ENCODE results near the gene CWF19L1.
"Not testable (repeated sequence)": the region's sequence is repeated elsewhere in the genome, so short reads cannot be mapped to it uniquely, and the experiment has no call there.

CWF19L1 gene

DNA sequence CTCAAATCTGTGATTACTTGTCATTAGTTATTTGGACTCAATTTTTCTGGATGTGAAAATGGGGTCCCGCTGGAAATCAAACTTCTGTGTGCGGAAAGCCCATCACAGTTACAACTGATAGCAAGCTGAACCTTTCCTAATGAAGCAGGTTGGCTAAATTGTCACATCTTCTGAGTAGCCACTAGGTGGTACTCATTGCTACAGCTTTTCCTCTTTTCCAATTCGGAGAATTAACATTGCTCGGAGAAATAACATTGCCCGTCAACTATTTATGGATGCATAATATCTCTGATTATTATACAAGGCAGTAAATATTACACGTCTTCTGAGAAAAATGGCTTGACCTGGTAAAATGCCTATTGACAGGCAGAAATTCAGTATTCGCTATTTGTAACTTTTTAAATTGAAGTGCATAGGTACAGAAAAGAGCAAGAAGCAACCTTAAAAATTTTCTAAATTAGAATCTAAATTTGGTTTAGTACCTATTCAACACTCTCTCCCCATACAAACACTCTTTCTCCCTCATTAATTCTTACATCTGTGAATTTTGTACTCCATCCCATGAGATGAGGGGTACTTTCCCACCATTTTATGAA lies 36.4 kb upstream of the CWF19L1 start:
- H3K27ac ChIP-seq, result no peak overlapping the region
- TF ChIP-seq, protein P1, sequence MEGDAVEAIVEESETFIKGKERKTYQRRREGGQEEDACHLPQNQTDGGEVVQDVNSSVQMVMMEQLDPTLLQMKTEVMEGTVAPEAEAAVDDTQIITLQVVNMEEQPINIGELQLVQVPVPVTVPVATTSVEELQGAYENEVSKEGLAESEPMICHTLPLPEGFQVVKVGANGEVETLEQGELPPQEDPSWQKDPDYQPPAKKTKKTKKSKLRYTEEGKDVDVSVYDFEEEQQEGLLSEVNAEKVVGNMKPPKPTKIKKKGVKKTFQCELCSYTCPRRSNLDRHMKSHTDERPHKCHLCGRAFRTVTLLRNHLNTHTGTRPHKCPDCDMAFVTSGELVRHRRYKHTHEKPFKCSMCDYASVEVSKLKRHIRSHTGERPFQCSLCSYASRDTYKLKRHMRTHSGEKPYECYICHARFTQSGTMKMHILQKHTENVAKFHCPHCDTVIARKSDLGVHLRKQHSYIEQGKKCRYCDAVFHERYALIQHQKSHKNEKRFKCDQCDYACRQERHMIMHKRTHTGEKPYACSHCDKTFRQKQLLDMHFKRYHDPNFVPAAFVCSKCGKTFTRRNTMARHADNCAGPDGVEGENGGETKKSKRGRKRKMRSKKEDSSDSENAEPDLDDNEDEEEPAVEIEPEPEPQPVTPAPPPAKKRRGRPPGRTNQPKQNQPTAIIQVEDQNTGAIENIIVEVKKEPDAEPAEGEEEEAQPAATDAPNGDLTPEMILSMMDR (conservative IDR thresholded peaks at IDR 0.05; ENCODE audit: low read depth), result peak; percentile 76
- DNase-seq (ENCODE audit: low spot score), result peak; percentile 62
- CTCF ChIA-PET, result interaction anchor here (0.6 to 1.1 kb wide), 11 partner anchors 9 to 215 kb away, joined by 3 to 8 read pairs (median 4); no protein-coding TSS in a partner anchor
- POLR2A ChIA-PET (ENCODE audit: low non-redundant PET), result no interaction called here

DNA sequence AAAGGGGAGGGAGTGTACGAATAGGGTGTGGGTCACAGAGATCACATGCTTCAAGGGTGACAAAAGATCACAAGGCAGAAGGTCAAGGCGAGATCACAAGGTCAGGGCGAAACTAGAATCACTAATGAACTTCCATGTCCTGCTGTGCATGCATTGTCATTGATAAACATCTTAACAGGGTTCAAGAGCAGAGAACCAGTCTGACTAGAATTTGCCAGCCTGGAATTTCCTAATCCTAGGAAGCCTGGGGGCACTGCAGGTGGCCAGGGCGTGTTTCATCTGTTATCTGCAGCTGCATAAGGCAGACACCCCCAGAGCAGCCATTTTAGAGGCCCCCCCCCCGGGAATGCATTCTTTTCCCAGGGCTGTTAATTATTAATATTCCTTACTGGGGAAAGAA lies 33.7 kb upstream of the CWF19L1 start:
- DNase-seq (ENCODE audit: low spot score); POLR2A ChIA-PET (ENCODE audit: low non-redundant PET); H3K27ac ChIP-seq; CTCF ChIA-PET: not testable (repeated sequence)

DNA sequence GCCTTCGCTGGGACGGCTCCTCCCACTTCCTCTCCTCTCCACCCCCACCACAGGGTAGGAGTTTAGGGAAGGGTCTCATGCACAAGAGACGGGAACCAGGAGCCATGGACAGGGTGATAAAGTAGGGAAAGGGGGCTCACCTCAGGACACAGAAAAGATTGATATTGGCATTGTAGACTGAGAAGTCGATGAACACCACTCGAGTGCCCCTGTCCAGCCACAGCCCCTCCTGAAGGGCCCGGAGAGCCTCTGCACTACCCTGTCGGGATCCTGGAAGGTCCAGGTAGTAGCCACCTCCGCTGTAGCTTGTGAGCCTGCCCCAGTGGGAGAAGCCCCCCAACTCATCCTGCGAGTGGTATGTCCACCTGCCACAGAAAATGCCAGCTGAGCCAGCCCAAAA lies 29.8 kb upstream of the CWF19L1 start:
- ChIA-PET POLR2A (ENCODE audit: low non-redundant PET) (no interaction called here), CTCF (interaction anchor here (0.6 kb wide), 1 partner anchor 136 kb away, joined by 3 read pairs; no protein-coding TSS in a partner anchor)
- TF ChIP-seq, protein P1 (conservative IDR thresholded peaks at IDR 0.05; ENCODE audit: low read depth), result no peak
- DNase-seq (ENCODE audit: low spot score), result no peak
- no peak overlapping the region for H3K27ac ChIP-seq

DNA sequence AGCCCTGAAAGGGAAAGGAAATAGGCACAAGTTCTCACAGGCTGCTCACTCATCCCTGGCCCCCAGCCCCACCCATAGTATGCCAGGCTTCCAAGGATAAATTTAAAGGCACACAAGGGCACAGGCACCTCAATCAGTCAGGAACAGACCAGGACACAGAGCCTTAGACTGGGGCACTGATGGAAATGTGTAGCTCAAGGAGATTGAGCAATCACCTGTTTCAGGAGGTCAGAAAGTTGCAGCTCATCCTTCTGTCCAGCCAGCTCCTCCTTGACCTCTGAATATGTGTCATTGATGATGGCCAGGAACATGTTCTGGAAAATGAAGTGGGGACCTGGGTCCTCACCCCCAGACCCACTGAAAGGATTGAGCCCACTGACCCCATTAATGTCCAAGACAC lies 25.6 kb upstream of the CWF19L1 start:
- TF ChIP-seq, protein P1 (conservative IDR thresholded peaks at IDR 0.05; ENCODE audit: low read depth), result no peak
- ChIA-PET POLR2A (ENCODE audit: low non-redundant PET) (no interaction called here), CTCF (interaction anchor here (1.4 kb wide), 1 partner anchor 11 kb away, joined by 4 read pairs; no protein-coding TSS in a partner anchor)
- no peak for DNase-seq (ENCODE audit: low spot score)
- no peak overlapping the region for H3K27ac ChIP-seq

DNA sequence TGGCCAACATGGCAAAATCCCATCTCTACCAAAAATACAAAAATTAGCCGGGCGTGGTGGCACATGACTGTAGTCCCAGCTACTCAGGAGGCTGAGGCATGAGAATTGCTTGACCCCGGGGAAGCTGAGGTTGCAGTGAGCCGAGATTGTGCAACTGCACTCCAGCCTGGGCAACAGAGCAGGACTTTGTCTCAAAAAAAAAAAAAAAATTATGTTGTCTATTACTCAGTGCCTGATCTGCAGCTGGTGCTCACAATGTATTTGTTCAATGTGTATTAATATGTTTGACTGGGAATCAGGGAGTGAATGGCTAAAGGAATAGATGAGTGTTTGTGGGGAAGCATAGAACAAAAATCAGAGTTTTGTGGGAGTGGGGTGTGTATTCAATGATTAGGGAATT lies 24.9 kb upstream of the CWF19L1 start:
- H3K27ac ChIP-seq; POLR2A ChIA-PET (ENCODE audit: low non-redundant PET); DNase-seq (ENCODE audit: low spot score): not testable (repeated sequence)
- CTCF ChIA-PET, result interaction anchor here (1.4 kb wide), 1 partner anchor 11 kb away, joined by 4 read pairs; no protein-coding TSS in a partner anchor

DNA sequence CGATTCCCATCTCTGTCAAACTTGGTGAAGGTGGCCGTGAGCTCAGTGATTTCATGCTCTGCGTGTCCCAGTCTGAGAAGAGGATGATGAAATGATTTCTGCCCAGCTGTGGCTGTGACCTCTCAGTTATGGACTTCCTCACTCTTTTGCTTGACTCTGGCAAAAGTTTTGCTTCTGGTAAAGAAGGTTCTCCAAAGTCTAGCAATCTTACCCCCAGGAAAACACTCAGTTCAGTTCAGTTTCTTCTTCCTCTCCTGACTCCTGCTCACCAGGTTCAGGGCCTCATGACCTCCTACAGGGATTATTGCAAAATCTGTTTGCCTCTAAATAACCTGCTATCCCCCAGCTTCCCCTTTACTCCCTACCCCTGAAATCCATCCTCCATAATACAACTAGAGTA lies 23.9 kb upstream of the CWF19L1 start:
- no peak for DNase-seq (ENCODE audit: low spot score)
- TF ChIP-seq, protein P1 (conservative IDR thresholded peaks at IDR 0.05; ENCODE audit: low read depth), result no peak
- ChIA-PET POLR2A (ENCODE audit: low non-redundant PET) (no interaction called here), CTCF (no interaction called here)
- H3K27ac ChIP-seq, result no peak overlapping the region

DNA sequence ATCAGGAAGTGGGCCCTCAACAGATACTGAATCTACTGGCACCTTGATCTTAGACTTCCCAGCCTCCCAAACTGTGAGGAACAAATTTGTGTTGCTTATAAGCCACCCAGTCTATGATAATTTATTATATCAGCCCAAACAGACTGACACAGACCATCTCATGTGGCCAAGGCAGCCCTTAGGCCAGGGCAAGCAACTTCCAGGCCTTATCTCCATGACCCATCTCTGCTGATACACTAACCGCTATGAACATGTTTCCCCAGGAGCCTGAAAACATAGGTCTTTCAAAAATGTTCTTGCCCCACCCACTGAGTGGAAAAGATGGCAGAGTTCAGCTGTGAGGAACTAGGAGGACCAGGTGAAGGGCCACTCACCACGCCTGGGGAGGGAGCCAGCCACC lies 22.2 kb upstream of the CWF19L1 start:
- DNase-seq (ENCODE audit: low spot score), result no peak
- TF ChIP-seq, protein P1 (conservative IDR thresholded peaks at IDR 0.05; ENCODE audit: low read depth), result no peak
- CTCF ChIA-PET, result interaction anchor here (1.5 kb wide), 1 partner anchor 14 kb away, joined by 4 read pairs; no protein-coding TSS in a partner anchor
- no peak overlapping the region for H3K27ac ChIP-seq
- POLR2A ChIA-PET (ENCODE audit: low non-redundant PET), result no interaction called here
